ENCODE results near the gene IFT88. TPM values are rescaled to one million over a fixed set of nuclear protein-coding genes. Genes with fewer than 3 reads are reported as not detected.
A peak's percentile ranks its signal among the peaks of the same experiment; 100 is the strongest.
"Not testable (repeated sequence)": the region's sequence is repeated elsewhere in the genome, so short reads cannot be mapped to it uniquely, and the experiment has no call there.

The IFT88 gene
- polyA plus RNA-seq, 1 experiment = 3.8 TPM

DNA sequence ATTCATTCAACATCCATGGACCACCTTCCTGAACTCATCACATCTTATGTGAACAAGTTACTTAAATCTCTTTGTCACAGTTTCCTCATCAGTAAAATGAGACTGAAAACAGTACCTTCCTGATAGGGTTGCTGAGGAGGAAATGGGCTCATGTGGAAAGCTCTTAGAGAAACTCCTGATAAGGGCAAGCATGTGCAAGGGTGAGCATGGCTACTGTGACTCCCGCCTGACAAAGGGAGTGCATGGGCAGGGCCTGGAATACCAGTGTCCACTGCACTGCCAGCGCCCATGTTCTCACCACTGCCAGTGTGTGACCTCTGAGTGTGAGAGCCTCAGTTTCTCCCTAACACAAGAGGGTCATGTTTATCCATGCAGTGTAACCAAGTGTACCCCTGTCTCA is 109.3 kb downstream of the IFT88 start:
- ChIA-PET POLR2A (no interaction called here), CTCF (interaction anchor here (1.3 kb wide), 1 partner anchor 11 kb away, joined by 3 read pairs; no protein-coding TSS in a partner anchor)
- Histone ChIP-seq H3K27me3 (ENCODE audit: control insufficient read depth, insufficient read depth, low read length) (no peaks in the 10 kb centered on the region), H3K4me3 (ENCODE audit: low read depth, low read length) (no peak overlapping the region), H3K36me3 (ENCODE audit: control insufficient read depth, insufficient read depth, low read length) (no peaks in the 10 kb centered on the region)
- TF ChIP-seq, protein P1, sequence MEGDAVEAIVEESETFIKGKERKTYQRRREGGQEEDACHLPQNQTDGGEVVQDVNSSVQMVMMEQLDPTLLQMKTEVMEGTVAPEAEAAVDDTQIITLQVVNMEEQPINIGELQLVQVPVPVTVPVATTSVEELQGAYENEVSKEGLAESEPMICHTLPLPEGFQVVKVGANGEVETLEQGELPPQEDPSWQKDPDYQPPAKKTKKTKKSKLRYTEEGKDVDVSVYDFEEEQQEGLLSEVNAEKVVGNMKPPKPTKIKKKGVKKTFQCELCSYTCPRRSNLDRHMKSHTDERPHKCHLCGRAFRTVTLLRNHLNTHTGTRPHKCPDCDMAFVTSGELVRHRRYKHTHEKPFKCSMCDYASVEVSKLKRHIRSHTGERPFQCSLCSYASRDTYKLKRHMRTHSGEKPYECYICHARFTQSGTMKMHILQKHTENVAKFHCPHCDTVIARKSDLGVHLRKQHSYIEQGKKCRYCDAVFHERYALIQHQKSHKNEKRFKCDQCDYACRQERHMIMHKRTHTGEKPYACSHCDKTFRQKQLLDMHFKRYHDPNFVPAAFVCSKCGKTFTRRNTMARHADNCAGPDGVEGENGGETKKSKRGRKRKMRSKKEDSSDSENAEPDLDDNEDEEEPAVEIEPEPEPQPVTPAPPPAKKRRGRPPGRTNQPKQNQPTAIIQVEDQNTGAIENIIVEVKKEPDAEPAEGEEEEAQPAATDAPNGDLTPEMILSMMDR (IDR thresholded peaks at IDR 0.05; ENCODE audit: insufficient read depth, low read depth, low read length) = no peak
- DNase-seq (ENCODE audit: low read depth) = no peak

GRCh38 chr13:20678606-20679005 is 111.6 kb downstream of the IFT88 start:
- POLR2A ChIA-PET; H3K4me3 ChIP-seq (ENCODE audit: low read depth, low read length); H3K36me3 ChIP-seq (ENCODE audit: control insufficient read depth, insufficient read depth, low read length); DNase-seq (ENCODE audit: low read depth); H3K27me3 ChIP-seq (ENCODE audit: control insufficient read depth, insufficient read depth, low read length): not testable (repeated sequence)
- CTCF ChIA-PET = interaction anchor here (0.8 kb wide), 1 partner anchor 184 kb away, joined by 3 read pairs; no protein-coding TSS in a partner anchor

- Histone ChIP-seq H3K36me3 (ENCODE audit: control insufficient read depth, insufficient read depth, low read length) (no peaks in the 10 kb centered on the region), H3K4me3 (ENCODE audit: low read depth, low read length) (no peak overlapping the region), H3K27me3 (ENCODE audit: control insufficient read depth, insufficient read depth, low read length) (no peaks in the 10 kb centered on the region)
- TF ChIP-seq, protein P1 (IDR thresholded peaks at IDR 0.05; ENCODE audit: insufficient read depth, low read depth, low read length) = no peak
- no peak for DNase-seq (ENCODE audit: low read depth)
- ChIA-PET POLR2A (no interaction called here), CTCF (no interaction called here)
Observed at GRCh38 chr13:20679879-20680278, 112.9 kb downstream of the IFT88 start.

DNA sequence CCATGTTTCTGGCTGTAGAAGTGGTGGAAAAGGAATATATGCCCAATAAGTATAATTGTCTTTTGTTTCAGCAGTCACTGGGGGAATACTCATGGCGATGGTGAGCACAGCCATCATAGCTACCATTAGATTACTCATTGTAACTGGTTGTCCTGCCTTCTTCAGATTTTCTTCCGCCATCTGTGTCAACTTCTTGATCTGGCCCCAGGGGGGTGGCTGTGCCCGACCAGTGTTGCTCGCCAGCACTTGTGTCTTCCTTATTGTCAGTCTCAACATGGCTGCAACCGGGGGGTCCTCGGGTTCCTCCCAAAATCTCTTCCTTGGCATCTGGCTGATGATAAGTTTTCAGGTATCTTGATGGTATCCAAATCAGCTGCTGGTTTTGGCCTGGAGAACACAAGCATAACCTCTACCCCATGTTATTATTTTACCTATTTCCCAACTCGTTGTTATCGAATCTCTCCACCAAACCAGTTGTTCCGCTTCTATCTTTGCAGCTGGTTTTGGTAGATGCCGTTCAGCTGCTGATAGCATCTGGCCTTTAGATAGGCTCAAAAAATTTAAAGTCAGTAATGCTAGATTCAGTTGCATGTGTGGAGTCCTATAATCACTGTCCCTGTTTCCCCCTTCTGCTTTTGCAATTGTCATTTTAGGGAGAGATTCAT is 113.6 kb downstream of the IFT88 start:
- no peak for DNase-seq (ENCODE audit: low read depth)
- Histone ChIP-seq H3K36me3 (ENCODE audit: control insufficient read depth, insufficient read depth, low read length) (no peaks in the 10 kb centered on the region), H3K27me3 (ENCODE audit: control insufficient read depth, insufficient read depth, low read length) (no peaks in the 10 kb centered on the region), H3K4me3 (ENCODE audit: low read depth, low read length) (no peak overlapping the region)
- ChIA-PET CTCF (interaction anchor here (1.6 kb wide), 1 partner anchor 18 kb away, joined by 3 read pairs; no protein-coding TSS in a partner anchor), POLR2A (no interaction called here)
- TF ChIP-seq, protein P1 (IDR thresholded peaks at IDR 0.05; ENCODE audit: insufficient read depth, low read depth, low read length) = no peak

- DNase-seq (ENCODE audit: low read depth) = peak; percentile 60
- H3K27me3 ChIP-seq (ENCODE audit: control insufficient read depth, insufficient read depth, low read length); POLR2A ChIA-PET; H3K4me3 ChIP-seq (ENCODE audit: low read depth, low read length); H3K36me3 ChIP-seq (ENCODE audit: control insufficient read depth, insufficient read depth, low read length): not testable (repeated sequence)
- CTCF ChIA-PET = interaction anchor here (0.7 to 1.6 kb wide), 3 partner anchors 9 to 22 kb away, joined by 3 to 5 read pairs (median 3); partner anchors contain the start of gene IL17D
Observed at GRCh38 chr13:20681481-20681880, 114.5 kb downstream of the IFT88 start.

- TF ChIP-seq, protein P1 (IDR thresholded peaks at IDR 0.05; ENCODE audit: insufficient read depth, low read depth, low read length) = no peak
- H3K4me3 ChIP-seq (ENCODE audit: low read depth, low read length) = no peak overlapping the region
- H3K36me3 ChIP-seq (ENCODE audit: control insufficient read depth, insufficient read depth, low read length) = no peaks in the 10 kb centered on the region
- POLR2A ChIA-PET = no interaction called here
- CTCF ChIA-PET = interaction anchor here (0.7 to 1.6 kb wide), 3 partner anchors 10 to 22 kb away, joined by 3 to 5 read pairs (median 3); partner anchors contain the start of gene IL17D
- no peaks in the 10 kb centered on the region for H3K27me3 ChIP-seq (ENCODE audit: control insufficient read depth, insufficient read depth, low read length)
- no peak for DNase-seq (ENCODE audit: low read depth)
Observed at GRCh38 chr13:20682061-20682460, 115.1 kb downstream of the IFT88 start.
